ENCODE results near the gene CDK11A.
A peak's percentile ranks its signal among the peaks of the same experiment; 100 is the strongest.
"Not testable (repeated sequence)": the region's sequence is repeated elsewhere in the genome, so short reads cannot be mapped to it uniquely, and the experiment has no call there.

The CDK11A gene

GRCh38 chr1:1721201-1721600 lies 3.0 kb downstream of the CDK11A start:
- DNase-seq: no peak

GRCh38 chr1:1715109-1715883 lies 8.9 kb downstream of the CDK11A start:
- not testable (repeated sequence) for DNase-seq

DNA sequence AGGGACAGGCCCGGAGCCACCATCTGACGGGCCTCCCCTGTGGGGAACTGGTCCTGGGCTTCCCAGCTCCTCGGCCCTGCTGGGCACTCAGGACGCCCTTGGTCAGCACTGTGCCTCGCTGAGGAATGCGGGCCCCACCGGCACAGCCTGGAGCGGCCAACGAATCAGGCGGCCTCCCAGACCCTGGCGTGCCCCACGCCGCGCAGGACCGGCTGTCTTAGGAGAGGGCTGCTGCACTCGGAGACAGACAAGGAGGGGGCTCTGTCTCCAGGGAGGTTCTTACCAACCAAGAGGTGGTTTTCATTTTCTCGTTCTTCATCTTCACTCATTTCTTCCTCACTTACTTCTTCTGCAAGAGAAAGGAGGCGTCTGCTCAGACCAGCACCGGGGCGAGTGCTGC lies 16.3 kb downstream of the CDK11A start:
- not testable (repeated sequence) for DNase-seq

DNA sequence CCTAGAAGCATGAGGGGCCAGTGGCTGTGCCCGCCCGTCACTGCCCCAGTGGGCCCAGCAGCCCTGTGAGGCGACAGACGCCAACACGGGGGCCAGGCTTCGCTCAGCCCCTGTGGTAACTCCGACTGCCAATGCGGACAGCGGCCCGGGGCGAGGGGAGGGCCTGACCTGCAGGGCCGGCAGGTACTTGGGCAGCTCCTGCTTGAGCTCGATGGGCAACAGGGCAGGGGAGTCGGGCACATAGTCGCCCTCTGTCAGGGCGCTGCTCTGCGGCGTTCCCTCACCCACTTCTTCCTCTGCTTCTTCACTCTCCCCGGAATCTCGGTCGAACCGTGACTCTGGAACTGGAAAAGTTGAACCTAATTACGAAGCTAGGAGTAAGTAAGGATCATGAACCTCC lies 16.9 kb downstream of the CDK11A start:
- not testable (repeated sequence) for DNase-seq

DNA sequence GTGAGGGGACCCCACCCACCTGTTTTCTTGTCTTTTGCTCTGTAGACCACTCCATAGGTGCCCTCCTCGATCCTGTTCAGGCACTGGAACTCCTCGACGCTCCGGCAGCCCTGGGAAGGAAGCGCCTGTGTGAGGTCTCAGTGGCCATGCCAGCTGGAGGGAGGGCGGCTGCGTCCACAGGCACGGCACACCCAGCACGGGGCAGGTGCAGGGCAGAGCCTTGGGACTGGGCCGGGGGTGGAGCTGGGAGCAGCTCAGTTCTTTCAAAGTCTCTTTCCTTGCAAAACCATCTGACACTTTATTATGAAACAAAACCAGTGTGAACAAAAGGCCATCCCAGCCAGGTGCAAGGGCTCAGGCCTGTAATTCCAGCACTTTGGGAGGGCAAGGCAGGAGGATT lies 18.5 kb downstream of the CDK11A start:
- DNase-seq: not testable (repeated sequence)

DNA sequence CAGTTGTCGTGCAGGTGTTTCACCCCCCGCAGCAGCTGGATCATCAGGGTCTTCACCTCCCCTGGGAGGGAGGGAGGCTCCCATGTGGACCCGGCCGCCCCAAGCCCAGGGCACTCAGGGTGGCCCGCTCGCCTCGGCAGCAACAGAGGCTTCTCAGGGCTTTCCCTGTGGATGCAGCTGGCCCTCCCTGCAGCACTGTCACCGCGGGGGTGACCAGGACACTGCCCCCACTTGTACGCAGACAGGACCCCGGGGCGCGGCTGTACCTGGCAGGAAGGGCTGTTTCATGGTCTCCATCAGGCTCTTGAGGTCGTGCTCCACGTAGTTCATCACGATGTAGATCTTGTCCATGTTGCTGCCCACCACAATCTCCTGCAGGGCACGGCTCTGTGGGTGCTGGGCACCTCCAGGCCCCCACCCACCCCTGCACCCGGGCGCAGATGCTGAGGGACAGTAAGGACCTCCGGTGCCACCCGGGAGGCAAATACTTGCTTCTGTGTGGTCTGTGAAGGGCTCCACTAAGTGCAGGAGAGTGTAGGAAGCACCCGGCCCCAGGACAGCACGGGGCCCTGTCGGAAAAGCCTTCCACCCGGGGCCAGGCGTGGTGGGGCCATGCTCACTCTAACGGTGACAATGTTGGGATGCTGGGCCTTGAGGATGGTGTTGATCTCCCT lies 19.7 kb downstream of the CDK11A start:
- DNase-seq: not testable (repeated sequence)

DNA sequence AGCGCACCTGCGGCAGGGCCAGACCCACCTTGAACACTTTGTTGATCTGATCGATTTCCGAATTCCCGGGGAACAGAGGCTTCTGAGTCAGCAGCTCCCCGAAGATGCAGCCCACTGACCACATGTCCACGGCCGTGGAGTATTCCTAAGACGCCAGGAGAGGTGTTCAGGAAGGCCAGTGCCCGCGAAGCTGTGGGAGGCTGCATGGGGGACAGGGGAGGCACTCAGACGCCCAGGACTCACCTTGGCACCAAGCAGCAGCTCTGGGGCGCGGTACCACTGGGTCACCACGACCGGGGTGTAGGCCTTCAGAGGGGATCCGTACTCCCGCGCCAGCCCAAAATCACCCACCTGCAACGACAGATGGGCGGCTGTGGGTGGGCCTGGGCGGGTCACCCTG lies 20.4 kb downstream of the CDK11A start:
- no peak for DNase-seq

- not testable (repeated sequence) for DNase-seq
Observed at GRCh38 chr1:1702506-1702905, 21.7 kb downstream of the CDK11A start.

- not testable (repeated sequence) for DNase-seq
Observed at GRCh38 chr1:1700557-1700956, 23.6 kb downstream of the CDK11A start.

DNA sequence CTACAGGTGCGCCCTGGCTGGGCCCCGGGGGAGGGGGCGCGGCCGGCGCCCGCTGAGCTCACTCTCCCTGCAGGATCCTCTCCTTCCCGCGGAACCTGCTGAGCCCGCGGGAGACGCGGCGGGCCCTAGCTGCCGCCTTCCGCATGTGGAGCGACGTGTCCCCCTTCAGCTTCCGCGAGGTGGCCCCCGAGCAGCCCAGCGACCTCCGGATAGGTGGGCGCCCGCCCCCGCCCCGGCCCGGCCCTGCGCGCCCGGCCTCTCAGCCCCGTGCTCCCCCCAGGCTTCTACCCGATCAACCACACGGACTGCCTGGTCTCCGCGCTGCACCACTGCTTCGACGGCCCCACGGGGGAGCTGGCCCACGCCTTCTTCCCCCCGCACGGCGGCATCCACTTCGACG lies 24.1 kb downstream of the CDK11A start:
- DNase-seq: not testable (repeated sequence)

- DNase-seq: not testable (repeated sequence)
Observed at GRCh38 chr1:1699061-1699460, 25.1 kb downstream of the CDK11A start.

- not testable (repeated sequence) for DNase-seq
Observed at GRCh38 chr1:1697358-1698183, 26.6 kb downstream of the CDK11A start.

DNA sequence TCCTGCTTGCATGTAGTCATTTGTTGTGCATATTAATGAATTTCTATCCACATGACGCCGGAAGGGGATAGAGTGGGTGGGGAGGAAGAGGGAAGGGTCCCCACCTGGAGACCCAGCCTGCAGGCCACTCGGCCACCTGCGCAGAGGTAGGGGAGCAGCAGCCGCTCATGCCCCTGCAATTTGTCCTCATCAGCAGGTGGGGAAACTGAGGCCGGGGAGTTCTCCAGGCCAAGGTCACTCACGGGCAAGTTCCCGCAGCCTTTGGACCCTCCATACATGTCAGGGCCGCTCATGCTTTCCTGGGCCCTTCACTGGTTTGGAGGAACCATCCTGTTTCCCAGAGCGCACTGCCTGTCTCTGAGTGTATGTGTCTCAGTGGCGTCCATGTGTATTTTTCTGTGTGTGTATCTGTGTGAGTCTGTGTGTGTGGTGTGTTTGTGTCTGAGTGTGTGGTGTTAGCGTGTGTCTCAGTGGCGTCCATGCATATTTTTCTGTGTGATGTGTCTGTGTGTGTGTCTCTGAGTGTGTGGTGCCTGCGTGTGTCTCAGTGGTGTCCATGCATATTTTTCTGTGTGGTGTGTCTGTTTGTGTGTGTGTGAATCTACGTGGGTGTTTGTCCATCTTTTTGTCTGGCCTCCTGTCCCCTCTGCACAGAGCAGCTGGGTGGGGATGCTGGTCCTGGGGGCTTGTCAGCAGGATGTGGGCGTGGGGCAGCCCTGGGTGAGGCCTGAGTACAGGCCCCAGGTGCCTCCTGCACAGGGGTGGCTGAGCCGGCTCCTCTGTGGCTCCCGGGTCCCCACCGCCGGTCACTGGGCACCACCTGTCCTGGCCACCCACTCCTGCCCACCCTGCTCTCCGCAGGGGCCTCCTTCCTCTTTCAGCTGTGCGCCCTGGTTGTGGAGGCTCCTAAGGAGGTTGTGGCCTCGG lies 27.5 kb downstream of the CDK11A start:
- DNase-seq: not testable (repeated sequence)

- DNase-seq: peak; percentile 69 to 90
Observed at GRCh38 chr1:1692714-1693647, 31.2 kb downstream of the CDK11A start, which contains the start of gene SLC35E2B. Gene SLC35E2B, minus strand, starts transcription at chr1:1692795. Its CDS starts 16,096 bp downstream, at chr1:1676699.

- DNase-seq: peak; percentile 5 to 42
Observed at GRCh38 chr1:1692324-1692713, 31.8 kb downstream of the CDK11A start.

- DNase-seq: not testable (repeated sequence)
Observed at GRCh38 chr1:1691443-1691842, 32.7 kb downstream of the CDK11A start.

DNA sequence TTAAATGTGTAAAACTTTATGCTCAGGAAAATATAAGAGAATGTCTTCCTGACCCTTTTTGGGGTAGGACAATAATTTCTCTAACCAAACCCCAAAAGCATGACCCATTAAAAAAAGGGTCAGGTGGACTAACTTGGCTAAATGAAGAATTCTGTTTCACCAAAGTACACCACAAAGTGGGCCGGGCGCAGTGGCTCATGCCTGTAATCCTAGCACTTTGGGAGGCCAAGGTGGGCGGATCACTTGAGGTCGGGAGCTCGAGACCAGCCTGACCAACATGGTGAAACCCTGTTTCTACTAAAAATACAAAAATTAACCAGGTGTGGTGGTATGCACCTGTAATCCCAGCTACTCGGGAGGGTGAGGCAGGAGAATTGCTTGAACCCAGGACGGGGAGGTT lies 34.6 kb downstream of the CDK11A start:
- DNase-seq: not testable (repeated sequence)

- no peak for DNase-seq
Observed at GRCh38 chr1:1687846-1688245, 36.3 kb downstream of the CDK11A start.

DNA sequence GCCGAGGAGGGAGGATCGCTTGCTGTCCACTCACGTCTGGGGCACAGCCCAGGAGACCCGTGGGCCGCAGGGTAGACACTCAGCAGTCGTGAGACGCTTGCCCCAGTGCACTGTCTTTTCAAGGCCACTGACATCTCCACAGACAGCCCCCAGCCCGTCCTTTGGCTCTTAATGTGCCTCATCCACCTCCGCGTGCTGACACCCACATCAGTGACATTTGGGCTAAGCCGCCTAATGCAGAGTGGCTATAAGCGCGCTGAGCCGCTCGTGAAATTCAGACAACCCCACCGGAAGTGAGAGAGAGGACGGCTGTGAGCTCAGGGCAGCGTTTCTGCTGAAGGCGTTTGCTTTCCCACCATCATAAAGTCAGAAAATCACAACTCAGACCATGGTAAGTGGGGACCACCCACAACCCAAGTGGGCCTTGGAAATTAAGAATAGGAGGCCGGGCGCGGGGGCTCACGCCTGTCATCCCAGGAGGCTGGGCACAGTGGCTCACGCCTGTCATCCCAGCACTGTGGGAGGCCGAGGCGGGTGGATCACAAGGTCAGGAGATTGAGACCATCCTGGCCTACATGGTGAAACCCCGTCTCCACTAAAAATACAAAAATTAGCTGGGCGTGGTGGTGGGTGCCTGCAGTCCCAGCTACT lies 40.0 kb downstream of the CDK11A start:
- DNase-seq: no peak

Data from inflammatory macrophage treated with lipopolysaccharide for 1 hour (primary cell).